Activated CD8-positive, alpha-beta T cell treated with anti-CD3 and anti-CD28 coated beads for 36 hours (primary cell): ENCODE measurements around the gene XPR1. TPM values are rescaled to one million over a fixed set of nuclear protein-coding genes. Genes with fewer than 3 reads are reported as not detected.

ENCODE experiments used
- ATAC-seq: fragments of 200-7000 bp; cut with Tn5 transposase; one replicate; pipeline ENCODE4 v1.10.0; 2021; ENCODE audit warnings: mild to moderate bottlenecking, moderate library complexity
- CTCF ChIA-PET: fragments of 350-600 bp; sonication (Branson Sonifier 250); formaldehyde crosslinking; loops from one replicate; lab custom pipeline; 2021; ENCODE audit warnings: antibody characterized with exemption; lab: Charles Lee
- POLR2A ChIA-PET: fragments of 350-600 bp; sonication (Branson Sonifier 250); formaldehyde crosslinking; loops from one replicate; lab custom pipeline; 2021; ENCODE audit warnings: antibody characterized with exemption; lab: Charles Lee
- DNase-seq: peaks from one replicate; pipeline ENCODE4 v3.0.0-alpha.2; 2020
- H3K27ac Mint-ChIP-seq: one replicate; pipeline ENCODE4 v1.8.0; 2021; ENCODE audit warnings: mild to moderate bottlenecking, mixed read lengths
- H3K27me3 Mint-ChIP-seq: one replicate; pipeline ENCODE4 v1.8.0; 2021; ENCODE audit warnings: mixed read lengths
- H3K36me3 Mint-ChIP-seq: one replicate; pipeline ENCODE4 v1.8.0; 2021; ENCODE audit warnings: low read depth, mixed read lengths
- H3K4me1 Mint-ChIP-seq: one replicate; pipeline ENCODE4 v1.8.0; 2021; ENCODE audit warnings: low read depth, mixed read lengths
- H3K4me3 Mint-ChIP-seq: one replicate; pipeline ENCODE4 v1.8.0; 2021; ENCODE audit warnings: mild to moderate bottlenecking, moderate library complexity, mixed read lengths
- H3K9me3 Mint-ChIP-seq: one replicate; pipeline ENCODE4 v1.8.0; 2021; ENCODE audit warnings: mixed read lengths
- CTCF ChIP-seq: fragments of 200-600 bp; IDR thresholded peaks from one replicate; pipeline ENCODE4 v1.8.0; 2022; ENCODE audit warnings: antibody characterized with exemption, mild to moderate bottlenecking
- intact Hi-C: fragments of 100-400 bp; cut with micrococcal nuclease; formaldehyde crosslinking; loops from one replicate; pipeline ENCODE4 v1.10.0; 2022
- total RNA-seq, 2 experiments: library from RNA; stranded (reverse); gene quantifications; one replicate each; pipeline ENCODE4 v1.2.3, GENCODE V29; 2021

The XPR1 gene
- total RNA-seq, 2 experiments from 2014 or later: 12.8 to 14.4 TPM

- peak; percentile 70 for ATAC-seq
- Mint-ChIP-seq H3K27ac (peak overlapping the region; percentile 53), H3K36me3 (peaks cover 20% of the 10 kb centered on the region), H3K4me3 (no peak overlapping the region), H3K9me3 (no peaks in the 10 kb centered on the region), H3K27me3 (no peaks in the 10 kb centered on the region), H3K4me1 (peaks cover 16% of the 10 kb centered on the region)
- TF ChIP-seq CTCF: no peak
- intact Hi-C loops: no loop called here
- ChIA-PET POLR2A (interaction anchor here (1.1 kb wide), 1 partner anchor 290 kb away, joined by 3 read pairs; the partner anchor contains the start of gene ACBD6), CTCF (interaction anchor here (1.4 kb wide), 1 partner anchor 13 kb away, joined by 4 read pairs; no protein-coding TSS in a partner anchor)
- DNase-seq: peak; percentile 3
These were observed 160.0 kb downstream of the XPR1 start for GRCh38 chr1:180791806-180792205.

DNA sequence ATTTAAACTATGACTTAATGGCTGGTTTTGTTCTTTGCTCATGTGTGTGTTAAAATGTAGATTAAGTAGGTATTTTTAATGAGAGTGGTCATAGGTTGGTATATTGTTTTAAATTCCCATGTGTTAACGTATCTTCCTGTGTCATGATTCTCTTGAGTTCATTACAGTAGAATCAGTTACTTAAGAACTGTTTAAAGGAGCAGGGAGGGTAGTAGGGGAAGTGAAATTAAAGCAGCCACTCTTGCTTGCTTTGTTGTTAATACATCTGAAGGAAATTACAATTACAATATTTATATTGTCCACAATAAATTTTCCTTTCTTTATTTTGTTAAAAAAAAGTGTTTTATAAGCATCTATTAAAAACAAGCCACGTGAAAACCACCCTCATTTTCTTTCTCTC is 161.6 kb downstream of the XPR1 start:
- CTCF ChIA-PET: no interaction called here
- H3K27me3 Mint-ChIP-seq: no peaks in the 10 kb centered on the region
- H3K9me3 Mint-ChIP-seq: no peaks in the 10 kb centered on the region
- POLR2A ChIA-PET: no interaction called here
- no peak for DNase-seq
- no peak overlapping the region for H3K27ac Mint-ChIP-seq
- H3K4me3 Mint-ChIP-seq: no peak overlapping the region
- ATAC-seq: no peak
- peaks cover 16% of the 10 kb centered on the region for H3K4me1 Mint-ChIP-seq
- intact Hi-C loops: no loop called here
- TF ChIP-seq CTCF: no peak
- peaks cover 14% of the 10 kb centered on the region for H3K36me3 Mint-ChIP-seq

- no peaks in the 10 kb centered on the region for H3K9me3 Mint-ChIP-seq
- CTCF ChIA-PET: no interaction called here
- POLR2A ChIA-PET: no interaction called here
- no peak overlapping the region for H3K27ac Mint-ChIP-seq
- peaks cover 11% of the 10 kb centered on the region for H3K4me1 Mint-ChIP-seq
- no peak for DNase-seq
- no peak for TF ChIP-seq CTCF
- H3K27me3 Mint-ChIP-seq: no peaks in the 10 kb centered on the region
- no peak for ATAC-seq
- intact Hi-C loops: no loop called here
- H3K4me3 Mint-ChIP-seq: no peak overlapping the region
- H3K36me3 Mint-ChIP-seq: no peaks in the 10 kb centered on the region
These were observed 165.2 kb downstream of the XPR1 start for GRCh38 chr1:180796897-180797640.

DNA sequence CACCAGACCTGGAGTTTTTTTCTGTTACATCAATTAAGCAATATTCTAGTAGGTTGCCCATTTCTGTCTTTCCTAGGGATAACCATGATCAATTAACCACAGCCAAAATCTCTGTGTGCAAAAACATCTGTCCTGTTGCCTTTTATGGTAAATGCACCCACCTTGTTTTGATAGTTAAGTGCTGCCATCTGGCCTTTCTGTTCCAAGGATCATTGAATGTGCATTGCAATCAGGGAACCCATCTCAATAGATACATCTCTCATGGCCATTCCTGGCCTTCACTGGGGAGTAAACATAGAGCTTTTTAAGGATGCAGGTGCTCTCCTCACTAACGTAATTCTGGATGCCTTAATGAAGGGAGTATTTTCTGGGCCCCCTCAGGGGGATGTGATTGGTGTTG is 169.1 kb downstream of the XPR1 start:
- no peak overlapping the region for H3K4me3 Mint-ChIP-seq
- H3K27ac Mint-ChIP-seq: no peak overlapping the region
- H3K9me3 Mint-ChIP-seq: no peaks in the 10 kb centered on the region
- POLR2A ChIA-PET: no interaction called here
- CTCF ChIA-PET: interaction anchor here (1.4 kb wide), 1 partner anchor 11 kb away, joined by 5 read pairs; no protein-coding TSS in a partner anchor
- intact Hi-C loops: no loop called here
- peaks cover 7% of the 10 kb centered on the region for H3K4me1 Mint-ChIP-seq
- H3K27me3 Mint-ChIP-seq: no peaks in the 10 kb centered on the region
- peaks cover 6% of the 10 kb centered on the region for H3K36me3 Mint-ChIP-seq
- TF ChIP-seq CTCF: no peak
- no peak for DNase-seq
- ATAC-seq: no peak

- ATAC-seq (no peak), DNase-seq (no peak)
- POLR2A ChIA-PET: interaction anchor here (0.6 kb wide), 1 partner anchor 59 kb away, joined by 4 read pairs; no protein-coding TSS in a partner anchor
- H3K27me3 Mint-ChIP-seq: no peaks in the 10 kb centered on the region
- intact Hi-C loops: no loop called here
- H3K4me3 Mint-ChIP-seq: no peak overlapping the region
- no peaks in the 10 kb centered on the region for H3K9me3 Mint-ChIP-seq
- CTCF ChIA-PET: no interaction called here
- TF ChIP-seq CTCF: no peak
- H3K4me1 Mint-ChIP-seq: peaks cover 3% of the 10 kb centered on the region
- H3K27ac Mint-ChIP-seq: no peak overlapping the region
- H3K36me3 Mint-ChIP-seq: peaks cover 14% of the 10 kb centered on the region
These were observed 171.0 kb downstream of the XPR1 start for GRCh38 chr1:180802813-180803212.
